Spleen (tissue), 11 donors: ENCODE data around the gene EIF3L. TPM values are rescaled to one million over a fixed set of nuclear protein-coding genes. Genes with fewer than 3 reads are reported as not detected.

Experiments
- DNase-seq: peaks from one replicate; pipeline ENCODE4 v3.0.0-alpha.2; 2020
- H3K27ac ChIP-seq, 8 donors: fragments of 200-600 bp; sonication (generic) in 7 of 8; 1 replicate in 4 of 8; 2 replicates in 4 of 8; pipeline versions ENCODE4 v1.5.0 to v1.8.0; 2016 to 2021; ENCODE audit warnings: inconsistent platforms in 4 of 8, mild to moderate bottlenecking in 4 of 8, moderate library complexity in 1 of 8
- H3K27me3 ChIP-seq, 7 donors: fragments of 200-600 bp; sonication (generic) in 6 of 7; replicated peaks in 1 of 7; 1 replicate in 4 of 7; 2 replicates in 3 of 7; pipeline versions ENCODE4 v1.5.0 to v1.8.0; 2016 to 2021; ENCODE audit warnings: inconsistent platforms in 3 of 7, mild to moderate bottlenecking in 1 of 7
- H3K36me3 ChIP-seq, 6 donors: fragments of 200-600 bp; sonication (generic) in 5 of 6; 1 replicate in 4 of 6; 2 replicates in 2 of 6; pipeline versions ENCODE4 v1.5.0 to v1.8.0; 2016 to 2021; ENCODE audit warnings: inconsistent platforms in 2 of 6
- H3K4me1 ChIP-seq, 6 donors: fragments of 200-600 bp; sonication (generic) in 5 of 6; 1 replicate in 3 of 6; 2 replicates in 3 of 6; pipeline versions ENCODE4 v1.5.0 to v1.8.0; 2016 to 2021; ENCODE audit warnings: inconsistent platforms in 3 of 6
- H3K4me3 ChIP-seq, 8 donors: fragments of 200-600 bp; sonication (generic) in 7 of 8; 1 replicate in 4 of 8; 2 replicates in 4 of 8; pipeline versions ENCODE4 v1.5.0 to v1.8.0; 2016 to 2021; ENCODE audit warnings: inconsistent platforms in 4 of 8, mild to moderate bottlenecking in 4 of 8, moderate library complexity in 2 of 8
- H3K9me3 ChIP-seq, 8 donors: fragments of 200-600 bp; sonication (generic) in 7 of 8; 1 replicate in 4 of 8; 2 replicates in 4 of 8; pipeline versions ENCODE4 v1.5.0 to v1.8.0; 2016 to 2021; ENCODE audit warnings: inconsistent platforms in 4 of 8
- CTCF ChIP-seq, 11 experiments: fragments of 200-600 bp in 7 of 11; fragments of 450-650 bp in 4 of 11; sonication (generic) in 4 of 11; IDR thresholded peaks in 8 of 11; conservative IDR thresholded peaks in 3 of 11; 1 replicate in 7 of 11; 2 replicates in 4 of 11; pipeline versions ENCODE4 v1.4.0 to v1.8.0; 2016 to 2021; ENCODE audit warnings: antibody characterized with exemption in 11 of 11, inconsistent platforms in 4 of 11, mild to moderate bottlenecking in 1 of 11
- POLR2A ChIP-seq, 3 donors: fragments of 450-650 bp; IDR thresholded peaks; one replicate each; pipeline ENCODE4 v1.5.1; 2017; ENCODE audit warnings: antibody characterized with exemption in 3 of 3, mild to moderate bottlenecking in 1 of 3
- POLR2AphosphoS5 ChIP-seq, 3 donors: sonication (generic); formaldehyde crosslinking; IDR thresholded peaks; one replicate each; pipeline ENCODE4 v1.5.1; 2017; ENCODE audit warnings: antibody characterized with exemption in 3 of 3
- WGBS, 5 donors: extraction: QIAGEN DNeasy Blood & Tissue Kit in 3 of 5; methylation state at CpG; one replicate each; pipeline versions ENCODE4 v1.1.5 to v1.1.7; 2013 to 2018; 5-methylcytosine and 5-hydroxymethylcytosine counted together
- intact Hi-C: fragments of 100-400 bp; cut with DNase I; formaldehyde crosslinking; loops from one replicate; pipeline ENCODE4 v1.15.0; 2023; ENCODE audit warnings: low total_unique reads
- polyA plus RNA-seq, 3 donors: library from polyadenylated mRNA; stranded (reverse); fragments of 200-250 nt; gene quantifications; one replicate each; pipeline ENCODE4 v1.2.1, GENCODE V29; 2013
- total RNA-seq, 7 donors: library from RNA; depleted of rRNA in 3 of 7; stranded (reverse); fragments of >200 nt in 3 of 7; fragmentation: NEBNext Ultra II Directional in 4 of 7; extraction: Animal tissue kit (Norgen Biotek cat#: 25700) in 4 of 7; gene quantifications; one replicate each; pipeline versions ENCODE4 v1.1.0 to v1.2.1, GENCODE V29; 2016 to 2021
- donor health status: healthy with polysubstance abuse.
- donor health status: DM: no; HTN: no; CAD: no; lungs with moderate emphysema.
- donor health status: DM: no; HTN: no; CAD: no.
- donor health status: Bipolar disorder and iron deficiency.
- donor health status: healthy.
- donor health status: DM: no; HTN: no; CAD: no.
- donor health status: DM: yes; HTN: yes; CAD: no.

EIF3L gene
- total and polyA plus RNA-seq, 10 donors, result 254 to 407 (median 334) TPM

- no peak for DNase-seq
- WGBS, 5 donors, result 85 to 95% (median 90%) methylated on average over 5 of the region's 5 CpGs
- Histone ChIP-seq H3K36me3 (peaks cover 0 to 70% (median 61%) of the 10 kb centered on the region in 6 donors), H3K4me3 (no peak overlapping the region), H3K27ac (no peak overlapping the region), H3K4me1 (peaks cover 13 to 75% (median 45%) of the 10 kb centered on the region in 6 donors), H3K27me3 (no peaks in the 10 kb centered on the region), H3K9me3 (no peaks in the 10 kb centered on the region)
- no peak for TF ChIP-seq POLR2A (IDR thresholded peaks at IDR 0.05)
- no peak for TF ChIP-seq CTCF (IDR thresholded peaks at IDR 0.05 in 8 of 11, conservative IDR thresholded peaks at IDR 0.05 in 3 of 11)
- TF ChIP-seq POLR2AphosphoS5 (IDR thresholded peaks at IDR 0.05), result no peak
- intact Hi-C loops, result no loop called here
These were observed 3.2 kb downstream of the EIF3L start for GRCh38 chr22:37852418-37852817.

GRCh38 chr22:37854946-37855345, 5.7 kb downstream of the EIF3L start:
- H3K36me3 ChIP-seq, result peaks cover 0 to 95% (median 86%) of the 10 kb centered on the region in 6 donors
- H3K9me3 ChIP-seq, result no peaks in the 10 kb centered on the region
- H3K4me1 ChIP-seq, result peaks cover 7 to 53% (median 29%) of the 10 kb centered on the region in 6 donors
- 60 to 76% (median 69%) methylated on average over 2 of the region's 2 CpGs for WGBS, 5 donors
- H3K27me3 ChIP-seq, result no peaks in the 10 kb centered on the region
- TF ChIP-seq POLR2A (IDR thresholded peaks at IDR 0.05) (no peak), CTCF (IDR thresholded peaks at IDR 0.05 in 8 of 11, conservative IDR thresholded peaks at IDR 0.05 in 3 of 11) (no peak), POLR2AphosphoS5 (IDR thresholded peaks at IDR 0.05) (no peak)
- intact Hi-C loops, result no loop called here
- DNase-seq, result no peak
- H3K4me3 ChIP-seq, result no peak overlapping the region
- H3K27ac ChIP-seq, result no peak overlapping the region

DNA sequence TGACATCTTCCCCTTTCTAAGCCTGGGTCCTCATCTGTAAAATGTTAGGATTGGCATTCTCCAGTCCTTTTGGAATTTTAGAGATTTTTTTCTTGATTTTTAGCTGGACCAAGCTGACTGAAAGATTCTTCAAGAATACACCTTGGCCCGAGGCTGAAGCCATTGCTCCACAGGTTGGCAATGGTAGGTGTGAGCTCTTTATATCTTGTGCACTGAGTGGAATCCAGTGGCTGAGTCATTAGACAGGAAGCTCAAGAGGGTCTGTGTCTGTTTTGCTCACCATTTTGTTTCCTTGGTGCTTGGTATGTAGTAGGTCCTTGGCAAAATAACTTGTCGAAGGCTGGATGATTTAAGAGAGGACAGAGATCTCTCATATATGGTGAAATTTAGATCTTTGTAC, 6.2 kb downstream of the EIF3L start:
- TF ChIP-seq POLR2A (IDR thresholded peaks at IDR 0.05) (no peak), POLR2AphosphoS5 (IDR thresholded peaks at IDR 0.05) (no peak), CTCF (IDR thresholded peaks at IDR 0.05 in 8 of 11, conservative IDR thresholded peaks at IDR 0.05 in 3 of 11) (no peak)
- Histone ChIP-seq H3K27ac (no peak overlapping the region), H3K4me1 (peaks cover 2 to 48% (median 24%) of the 10 kb centered on the region in 6 donors), H3K9me3 (no peaks in the 10 kb centered on the region), H3K4me3 (no peak overlapping the region), H3K36me3 (peaks cover 0 to 100% (median 91%) of the 10 kb centered on the region in 6 donors), H3K27me3 (no peaks in the 10 kb centered on the region)
- intact Hi-C loops, result no loop called here
- WGBS, 5 donors, result 87 to 100% (median 97%) methylated on average over 2 of the region's 2 CpGs
- DNase-seq, result no peak

GRCh38 chr22:37860796-37861421, 11.7 kb downstream of the EIF3L start:
- intact Hi-C loops, result no loop called here
- peaks cover 4 to 100% (median 98%) of the 10 kb centered on the region in 6 donors for H3K36me3 ChIP-seq
- H3K27ac ChIP-seq, result no peak overlapping the region
- WGBS, 5 donors, result 81 to 89% (median 87%) methylated on average over 7 of the region's 7 CpGs
- DNase-seq, result no peak
- H3K4me3 ChIP-seq, result no peak overlapping the region
- H3K9me3 ChIP-seq, result no peaks in the 10 kb centered on the region
- peaks cover 0 to 20% (median 14%) of the 10 kb centered on the region in 6 donors for H3K4me1 ChIP-seq
- TF ChIP-seq CTCF (IDR thresholded peaks at IDR 0.05 in 8 of 11, conservative IDR thresholded peaks at IDR 0.05 in 3 of 11) (no peak), POLR2AphosphoS5 (IDR thresholded peaks at IDR 0.05) (no peak), POLR2A (IDR thresholded peaks at IDR 0.05) (no peak)
- H3K27me3 ChIP-seq, result no peaks in the 10 kb centered on the region
